IMR-90 (cell line): ENCODE measurements around the gene MALRD1. TPM values are rescaled to one million over a fixed set of nuclear protein-coding genes. Genes with fewer than 3 reads are reported as not detected.
A peak's percentile ranks its signal among the peaks of the same experiment; 100 is the strongest.

ENCODE experiments used
- ATAC-seq: fragments of 200-7000 bp; cut with Tn5 transposase; 2 replicates; pipeline ENCODE4 v1.9.1; 2020; ENCODE audit warnings: low read depth, mild to moderate bottlenecking, moderate library complexity
- BruUV-seq: library from RNA; stranded (reverse); fragments of 400-500 nt; replicated peaks from 2 replicates; lab custom pipeline; 2021; lab: Mats Ljungman, UMichigan
- CTCF ChIA-PET: fragments of 300-600 bp; formaldehyde crosslinking; extraction: SDS; loops from one replicate; lab custom pipeline; 2021; ENCODE audit warnings: antibody characterized with exemption; lab: Yijun Ruan, JAX
- POLR2A ChIA-PET: fragments of 300-600 bp; sonication (Branson Sonifier 250); formaldehyde crosslinking; loops from one replicate; lab custom pipeline; 2022; ENCODE audit warnings: antibody characterized with exemption; ENCODE audit not compliant: unreplicated experiment; lab: Charles Lee
- DNase-seq: peaks from one replicate; pipeline ENCODE4 v3.0.0; 2013
- H2AFZ ChIP-seq: replicated peaks from 2 replicates; pipeline ENCODE3; 2013; ENCODE audit warnings: low read length, mild to moderate bottlenecking; ENCODE audit not compliant: poor library complexity
- H2AK5ac ChIP-seq: 2 replicates; pipeline ENCODE4 v1.6.1; 2013; ENCODE audit warnings: low read depth, low read length, inconsistent platforms
- H2AK9ac ChIP-seq: replicated peaks from 2 replicates; pipeline ENCODE3; 2013; ENCODE audit warnings: mild to moderate bottlenecking, low read depth, low read length, moderate library complexity; ENCODE audit not compliant: poor library complexity
- H2BK120ac ChIP-seq: 2 replicates; pipeline ENCODE4 v1.6.1; 2013; ENCODE audit warnings: low read depth, low read length, inconsistent platforms
- H2BK15ac ChIP-seq: 3 replicates; pipeline ENCODE4 v1.6.1; 2013; ENCODE audit warnings: low read depth, low read length, inconsistent platforms
- H2BK20ac ChIP-seq: 2 replicates; pipeline ENCODE4 v1.6.1; 2013; ENCODE audit warnings: low read depth, mild to moderate bottlenecking, inconsistent platforms, low read length, moderate library complexity
- H2BK5ac ChIP-seq: 2 replicates; pipeline ENCODE4 v1.6.1; 2013; ENCODE audit warnings: mild to moderate bottlenecking, low read depth, low read length, inconsistent platforms; ENCODE audit not compliant: poor library complexity, severe bottlenecking
- H3K14ac ChIP-seq: replicated peaks from 2 replicates; pipeline ENCODE4 v1.6.1; 2013; ENCODE audit warnings: low read depth, low read length, inconsistent platforms
- H3K18ac ChIP-seq: 2 replicates; pipeline ENCODE4 v1.6.1; 2013; ENCODE audit warnings: low read depth, low read length, control low read depth
- H3K23ac ChIP-seq: 2 replicates; pipeline ENCODE4 v1.6.1; 2013; ENCODE audit warnings: low read depth, low read length, inconsistent platforms
- H3K27ac ChIP-seq: 2 replicates; pipeline ENCODE4 v1.5.1; 2013; ENCODE audit warnings: mild to moderate bottlenecking, control low read depth, low read length; ENCODE audit not compliant: insufficient read depth
- H3K27me3 ChIP-seq: 2 replicates; pipeline ENCODE4 v1.6.1; 2013; ENCODE audit warnings: low read length; ENCODE audit not compliant: control insufficient read depth, insufficient read depth
- H3K36me3 ChIP-seq: 2 replicates; pipeline ENCODE4 v1.6.1; 2013; ENCODE audit warnings: low read length, mixed read lengths; ENCODE audit not compliant: control insufficient read depth, insufficient read depth
- H3K4ac ChIP-seq: 2 replicates; pipeline ENCODE4 v1.6.1; 2013; ENCODE audit warnings: low read depth, low read length, inconsistent platforms
- H3K4me1 ChIP-seq: 2 replicates; pipeline ENCODE4 v1.6.1; 2013; ENCODE audit warnings: low read length, mixed read lengths; ENCODE audit not compliant: control insufficient read depth, insufficient read depth
- H3K4me2 ChIP-seq: 2 replicates; pipeline ENCODE4 v1.6.1; 2013; ENCODE audit warnings: low read depth, mild to moderate bottlenecking, control low read depth, low read length, moderate library complexity
- H3K4me3 ChIP-seq: 2 replicates; pipeline ENCODE4 v1.5.1; 2013; ENCODE audit warnings: low read depth, mild to moderate bottlenecking, control low read depth, low read length, moderate library complexity; ENCODE audit not compliant: insufficient read depth
- H3K56ac ChIP-seq: 2 replicates; pipeline ENCODE4 v1.6.1; 2013; ENCODE audit warnings: low read length, inconsistent platforms; ENCODE audit not compliant: insufficient read depth; ENCODE audit errors: extremely low read depth
- H3K79me1 ChIP-seq, 2 experiments: 2 replicates each; pipeline ENCODE4 v1.6.1; 2013; ENCODE audit warnings: low read length in 2 of 2, inconsistent platforms in 1 of 2, low read depth in 1 of 2
- H3K9ac ChIP-seq: 2 replicates; pipeline ENCODE4 v1.6.1; 2013; ENCODE audit warnings: low read depth, low read length, control low read depth
- H3K9me1 ChIP-seq: 2 replicates; pipeline ENCODE4 v1.6.1; 2013; ENCODE audit warnings: low read length, inconsistent platforms; ENCODE audit not compliant: insufficient read depth
- H3K9me3 ChIP-seq: 2 replicates; pipeline ENCODE4 v1.6.1; 2013; ENCODE audit warnings: low read length; ENCODE audit not compliant: control insufficient read depth, insufficient read depth
- H4K20me1 ChIP-seq: 2 replicates; pipeline ENCODE4 v1.6.1; 2013; ENCODE audit warnings: low read length, inconsistent platforms; ENCODE audit not compliant: insufficient read depth
- H4K5ac ChIP-seq: 2 replicates; pipeline ENCODE4 v1.6.1; 2013; ENCODE audit warnings: mild to moderate bottlenecking, low read depth, low read length, control low read depth
- H4K8ac ChIP-seq, 2 experiments: 2 replicates each; pipeline ENCODE4 v1.6.1; 2013; ENCODE audit warnings: low read depth in 2 of 2, low read length in 2 of 2, control low read depth in 1 of 2, inconsistent platforms in 1 of 2
- H4K91ac ChIP-seq: 2 replicates; pipeline ENCODE4 v1.6.1; 2013; ENCODE audit warnings: low read depth, low read length, inconsistent platforms; ENCODE audit not compliant: insufficient read depth
- BHLHE40 ChIP-seq: fragments of 150-350 bp; IDR thresholded peaks from 2 replicates; pipeline ENCODE4 v1.6.1; 2016; ENCODE audit warnings: mild to moderate bottlenecking, low read depth, low read length
- CEBPB ChIP-seq: IDR thresholded peaks from 2 replicates; pipeline ENCODE4 v1.6.1; 2012; ENCODE audit warnings: low read depth, low read length, improper control_type of control experiment
- CTCF ChIP-seq: conservative IDR thresholded peaks from 2 replicates; pipeline ENCODE4 v1.5.1; 2012; ENCODE audit warnings: mild to moderate bottlenecking, low read depth, low read length, improper control_type of control experiment
- FOS ChIP-seq: fragments of 150-350 bp; IDR thresholded peaks from 2 replicates; pipeline ENCODE4 v1.6.1; 2016; ENCODE audit warnings: low read depth, low read length
- MAFK ChIP-seq: IDR thresholded peaks from 2 replicates; pipeline ENCODE4 v1.6.1; 2012; ENCODE audit warnings: low read depth, low read length, improper control_type of control experiment
- MAZ ChIP-seq: IDR thresholded peaks from 2 replicates; pipeline ENCODE4 v1.6.1; 2012; ENCODE audit warnings: low read depth, mild to moderate bottlenecking, low read length, improper control_type of control experiment, moderate library complexity, borderline replicate concordance
- MXI1 ChIP-seq: IDR thresholded peaks from 2 replicates; pipeline ENCODE4 v1.6.1; 2012; ENCODE audit warnings: low read depth, mild to moderate bottlenecking, low read length, moderate library complexity, borderline replicate concordance
- NFE2L2 ChIP-seq: fragments of 150-350 bp; IDR thresholded peaks from 2 replicates; pipeline ENCODE4 v1.6.1; 2016; ENCODE audit warnings: low read depth, mild to moderate bottlenecking, low read length
- POLR2A ChIP-seq: IDR thresholded peaks from 2 replicates; pipeline ENCODE4 v1.6.1; 2012; ENCODE audit warnings: mild to moderate bottlenecking, low read depth, low read length
- RAD21 ChIP-seq: IDR thresholded peaks from 2 replicates; pipeline ENCODE4 v1.6.1; 2012; ENCODE audit warnings: low read length, improper control_type of control experiment
- RCOR1 ChIP-seq: IDR thresholded peaks from 2 replicates; pipeline ENCODE4 v1.6.1; 2012; ENCODE audit warnings: mild to moderate bottlenecking, low read length, improper control_type of control experiment; ENCODE audit not compliant: insufficient replicate concordance
- RFX5 ChIP-seq: IDR thresholded peaks from 2 replicates; pipeline ENCODE4 v1.8.0; 2012; ENCODE audit warnings: low read depth, mild to moderate bottlenecking, low read length, moderate library complexity
- SMC3 ChIP-seq: fragments of 150-350 bp; IDR thresholded peaks from 2 replicates; pipeline ENCODE4 v1.6.1; 2016; ENCODE audit warnings: low read depth, mild to moderate bottlenecking, antibody characterized with exemption, low read length, moderate library complexity
- WGBS, 2 experiments: methylation state at CpG; one replicate each; pipeline versions ENCODE4 v1.1.5 to v1.1.7; 2013; ENCODE audit warnings: missing lambda C conversion rate in 2 of 2; ENCODE audit not compliant: insufficient read length in 1 of 2; ENCODE audit errors: extremely low coverage in 2 of 2; 5-methylcytosine and 5-hydroxymethylcytosine counted together
- dilution Hi-C: fragments of 300-500 bp; cut with HindIII; formaldehyde crosslinking; loops from one replicate; pipeline ENCODE4 v1.14.3; 2018; ENCODE audit warnings: low sequenced_read_pairs; ENCODE audit not compliant: unreplicated experiment
- in situ Hi-C: fragments of 300-500 bp; cut with MboI; formaldehyde crosslinking; loops from 3 replicates; pipeline ENCODE4 v1.14.3; 2019; ENCODE audit warnings: low sequenced_read_pairs, inconsistent platforms, mixed read lengths
- intact Hi-C: fragments of 100-400 bp; cut with micrococcal nuclease; formaldehyde crosslinking; loops from 2 replicates; pipeline ENCODE4 v1.10.0; 2022
- polyA plus RNA-seq, 3 experiments: library from polyadenylated mRNA; depleted of rRNA; stranded (reverse); fragments of >200 nt; gene quantifications; 2 replicates each; pipeline ENCODE4 v1.2.3, GENCODE V29; 2012; ENCODE audit warnings: low replicate concordance in 1 of 3
- total RNA-seq: library from RNA; depleted of rRNA; stranded (reverse); fragments of >200 nt; gene quantifications from 2 replicates; pipeline ENCODE4 v1.2.3, GENCODE V29; 2012
- TF ChIP-seq, protein P1 (sequence below): fragments of 150-350 bp; IDR thresholded peaks from 2 replicates; pipeline ENCODE4 v1.6.1; 2016; ENCODE audit warnings: low read depth, mild to moderate bottlenecking, low read length, moderate library complexity, borderline replicate concordance
- TF ChIP-seq, protein P2 (sequence below): fragments of 150-350 bp; IDR thresholded peaks from 2 replicates; pipeline ENCODE4 v1.6.1; 2017; ENCODE audit warnings: mild to moderate bottlenecking, antibody characterized with exemption, low read length, low read depth

MALRD1 gene
- total and polyA plus RNA-seq, 2 of the 4 experiments (the other 2 are of a cell fraction) = 0.34 to 1.1 TPM

- no peak overlapping the region; the same call in 1 of the 2 replicates for H3K4me2 ChIP-seq
- peaks cover 17% of the 10 kb centered on the region for H3K4me1 ChIP-seq
- no peak overlapping the region; the same call in 1 of the 2 replicates for H4K91ac ChIP-seq
- H3K14ac ChIP-seq = no peak overlapping the region
- H3K9me1 ChIP-seq = peaks cover 7% of the 10 kb centered on the region
- no peak overlapping the region for H3K9ac ChIP-seq
- H4K20me1 ChIP-seq = no peaks in the 10 kb centered on the region
- ATAC-seq (no peak), DNase-seq (peak; percentile 39)
- H3K79me1 ChIP-seq = no peaks in the 10 kb centered on the region
- no peaks in the 10 kb centered on the region for H3K9me3 ChIP-seq
- H3K36me3 ChIP-seq = no peaks in the 10 kb centered on the region
- no peak overlapping the region for H2AFZ ChIP-seq
- dilution Hi-C loops = no loop called here
- in situ Hi-C loops = no loop called here
- H2BK5ac ChIP-seq = peak overlapping the region; percentile 3
- no peak overlapping the region for H3K56ac ChIP-seq
- H4K5ac ChIP-seq = peak overlapping the region; percentile 95; the same call in 1 of the 2 replicates
- peak overlapping the region; percentile 70; the same call in 1 of the 2 replicates for H3K18ac ChIP-seq
- no peak overlapping the region for H4K8ac ChIP-seq
- no peak overlapping the region for H2AK5ac ChIP-seq
- H3K23ac ChIP-seq = no peak overlapping the region
- no peaks in the 10 kb centered on the region for H3K27me3 ChIP-seq
- no peak overlapping the region for H2BK15ac ChIP-seq
- H2BK120ac ChIP-seq = peak overlapping the region; percentile 58; the same call in 1 of the 2 replicates
- H2BK20ac ChIP-seq = peak overlapping the region; percentile 50; the same call in 1 of the 2 replicates
- intact Hi-C loops = loop anchor here (5.0 kb wide), 1 partner anchor 46 kb away; no protein-coding TSS in a partner anchor
- no peak overlapping the region for H2AK9ac ChIP-seq
- H3K4me3 ChIP-seq = no peak overlapping the region
- POLR2A ChIA-PET = interaction anchor here (1.4 kb wide), 1 partner anchor 18 kb away, joined by 3 read pairs; no protein-coding TSS in a partner anchor
- no TSS peak for BruUV-seq
- H3K4ac ChIP-seq = no peak overlapping the region; the same call in 1 of the 2 replicates
- WGBS, 2 experiments = no CpG with 5 or more reads among the region's 3 CpGs
- CTCF ChIA-PET = interaction anchor here (0.6 to 1.1 kb wide), 3 partner anchors 11 to 230 kb away, joined by 3 read pairs; no protein-coding TSS in a partner anchor
- no peak overlapping the region for H3K27ac ChIP-seq
- TF ChIP-seq SMC3 (no peak), MAZ (no peak), RFX5 (no peak), CEBPB (no peak), MAFK (no peak), RCOR1 (no peak), MXI1 (no peak), NFE2L2 (no peak), RAD21 (no peak), BHLHE40 (no peak), FOS (no peak), POLR2A (no peak), CTCF (no peak)
- TF ChIP-seq, protein P1, sequence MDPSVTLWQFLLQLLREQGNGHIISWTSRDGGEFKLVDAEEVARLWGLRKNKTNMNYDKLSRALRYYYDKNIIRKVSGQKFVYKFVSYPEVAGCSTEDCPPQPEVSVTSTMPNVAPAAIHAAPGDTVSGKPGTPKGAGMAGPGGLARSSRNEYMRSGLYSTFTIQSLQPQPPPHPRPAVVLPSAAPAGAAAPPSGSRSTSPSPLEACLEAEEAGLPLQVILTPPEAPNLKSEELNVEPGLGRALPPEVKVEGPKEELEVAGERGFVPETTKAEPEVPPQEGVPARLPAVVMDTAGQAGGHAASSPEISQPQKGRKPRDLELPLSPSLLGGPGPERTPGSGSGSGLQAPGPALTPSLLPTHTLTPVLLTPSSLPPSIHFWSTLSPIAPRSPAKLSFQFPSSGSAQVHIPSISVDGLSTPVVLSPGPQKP = no peak
- TF ChIP-seq, protein P2, sequence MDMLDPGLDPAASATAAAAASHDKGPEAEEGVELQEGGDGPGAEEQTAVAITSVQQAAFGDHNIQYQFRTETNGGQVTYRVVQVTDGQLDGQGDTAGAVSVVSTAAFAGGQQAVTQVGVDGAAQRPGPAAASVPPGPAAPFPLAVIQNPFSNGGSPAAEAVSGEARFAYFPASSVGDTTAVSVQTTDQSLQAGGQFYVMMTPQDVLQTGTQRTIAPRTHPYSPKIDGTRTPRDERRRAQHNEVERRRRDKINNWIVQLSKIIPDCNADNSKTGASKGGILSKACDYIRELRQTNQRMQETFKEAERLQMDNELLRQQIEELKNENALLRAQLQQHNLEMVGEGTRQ = no peak
Measured at GRCh38 chr10:19656420-19657042, 607.9 kb downstream of the MALRD1 start.
